Ovary (tissue), 9 donors: ENCODE data around the gene NREP. TPM values are rescaled to one million over a fixed set of nuclear protein-coding genes. Genes with fewer than 3 reads are reported as not detected.

Source experiments
- DNase-seq, 5 donors: peaks; one replicate each; pipeline ENCODE4 v3.0.0-alpha.2; 2019 to 2020
- H3K27ac ChIP-seq, 2 donors: fragments of 200-600 bp; one replicate each; pipeline versions ENCODE4 v1.5.1 to v1.8.0; 2019 to 2022
- H3K27me3 ChIP-seq: fragments of 200-600 bp; one replicate; pipeline ENCODE4 v1.8.0; 2022
- H3K36me3 ChIP-seq: fragments of 200-600 bp; sonication (generic); one replicate; pipeline ENCODE4 v1.5.1; 2019
- H3K4me1 ChIP-seq: one replicate; pipeline ENCODE4 v1.8.1; 2013; ENCODE audit warnings: mild to moderate bottlenecking, moderate library complexity; ENCODE audit not compliant: insufficient read depth
- H3K4me3 ChIP-seq: fragments of 200-600 bp; sonication (generic); one replicate; pipeline ENCODE4 v1.5.1; 2017
- H3K9me3 ChIP-seq, 2 donors: fragments of 200-600 bp in 1 of 2; sonication (generic) in 1 of 2; one replicate each; pipeline versions ENCODE4 v1.5.1 to v1.8.1; 2013 to 2019; ENCODE audit warnings: mild to moderate bottlenecking in 1 of 2, moderate library complexity in 1 of 2
- CTCF ChIP-seq, 3 donors: fragments of 450-650 bp in 2 of 3; fragments of 200-600 bp in 1 of 3; IDR thresholded peaks; one replicate each; pipeline versions ENCODE4 v1.5.1 to v1.8.0; 2016 to 2022; ENCODE audit warnings: antibody characterized with exemption in 3 of 3, mild to moderate bottlenecking in 1 of 3
- EP300 ChIP-seq: sonication (generic); formaldehyde crosslinking; IDR thresholded peaks from one replicate; pipeline ENCODE4 v1.6.1; 2017; ENCODE audit warnings: antibody characterized with exemption
- POLR2A ChIP-seq: fragments of 450-650 bp; IDR thresholded peaks from one replicate; pipeline ENCODE4 v1.6.1; 2017; ENCODE audit warnings: antibody characterized with exemption, mild to moderate bottlenecking, moderate library complexity
- WGBS, 3 donors: extraction: QIAGEN DNeasy Blood & Tissue Kit in 1 of 3; methylation state at CpG; one replicate each; pipeline versions ENCODE4 v1.1.5 to v1.1.7; 2013 to 2017; 5-methylcytosine and 5-hydroxymethylcytosine counted together
- intact Hi-C, 4 donors: fragments of 100-400 bp; cut with DNase I; formaldehyde crosslinking; loops; one replicate each; pipeline versions ENCODE4 v1.11.0 to v1.15.1; 2022 to 2023
- polyA plus RNA-seq, 2 donors: library from polyadenylated mRNA; stranded (reverse); fragments of 200-250 nt in 1 of 2; fragments of 350-450 nt in 1 of 2; fragmentation: Illumina TruSeq in 1 of 2; extraction: RNeasy Lipid Tissue Mini Kit (QIAGEN cat#74804) in 1 of 2; gene quantifications; one replicate each; pipeline ENCODE4 v1.2.3, GENCODE V29; 2013 to 2014
- total RNA-seq, 7 donors: library from RNA; depleted of rRNA in 2 of 7; stranded (reverse); fragments of >200 nt in 2 of 7; fragmentation: NEBNext Ultra II Directional in 3 of 7; extraction: Animal tissue kit (Norgen Biotek cat#: 25700) in 3 of 7; gene quantifications; one replicate each; pipeline versions ENCODE4 v1.1.0 to v1.2.4, GENCODE V29; 2016 to 2023
- donor health status: DM: no; HTN: no; CAD: no; lungs with moderate emphysema.
- donor health status: DM: no; HTN: no; CAD: no.
- donor health status: Bipolar disorder and iron deficiency.
- donor health status: DM: yes; HTN: yes; CAD: no.
- donor health status: DM: no; HTN: no; CAD: no.
- donor health status: DM: yes; HTN: yes; CAD: no.

The NREP gene
- total and polyA plus RNA-seq, 9 donors: 17.0 to 129 (median 31.2) TPM

GRCh38 chr5:111742177-111742994, 14.6 kb downstream of the NREP start:
- Histone ChIP-seq H3K27ac (peak overlapping the region in 1 of 2 donors; percentile 26), H3K4me1 (peaks cover 4% of the 10 kb centered on the region), H3K9me3 (no peaks in the 10 kb centered on the region), H3K27me3 (no peaks in the 10 kb centered on the region), H3K36me3 (no peaks in the 10 kb centered on the region), H3K4me3 (peak overlapping the region; percentile 13)
- WGBS, 3 donors: 2 to 4% (median 4%) methylated on average over 10 of the region's 10 CpGs
- intact Hi-C loops: no loop called here
- DNase-seq: peak; percentile 26 to 61 (median 59)
- TF ChIP-seq EP300 (no peak), POLR2A (no peak), CTCF (IDR thresholded peaks at IDR 0.05) (no peak)

GRCh38 chr5:111741278-111741677, 15.7 kb downstream of the NREP start:
- H3K4me1 ChIP-seq: peaks cover 4% of the 10 kb centered on the region

GRCh38 chr5:111739416-111739815, 17.6 kb downstream of the NREP start:
- Histone ChIP-seq H3K27ac (no peak overlapping the region), H3K27me3 (no peaks in the 10 kb centered on the region), H3K36me3 (no peaks in the 10 kb centered on the region), H3K4me3 (no peak overlapping the region), H3K4me1 (peaks cover 4% of the 10 kb centered on the region), H3K9me3 (no peaks in the 10 kb centered on the region)
- 78 to 85% (median 83%) methylated on average over 3 of the region's 3 CpGs for WGBS, 3 donors
- DNase-seq: no peak
- intact Hi-C loops: no loop called here
- TF ChIP-seq EP300 (no peak), POLR2A (no peak), CTCF (IDR thresholded peaks at IDR 0.05) (no peak)

More at GRCh38 chr5:111741278-111741677, 15.7 kb downstream of the NREP start:
- Histone ChIP-seq H3K9me3 (no peaks in the 10 kb centered on the region), H3K27ac (no peak overlapping the region), H3K4me3 (no peak overlapping the region), H3K36me3 (no peaks in the 10 kb centered on the region), H3K27me3 (no peaks in the 10 kb centered on the region)
- no peak for DNase-seq
- WGBS, 3 donors: 72 to 88% (median 74%) methylated on average over 3 of the region's 3 CpGs
- TF ChIP-seq EP300 (no peak), CTCF (IDR thresholded peaks at IDR 0.05) (no peak), POLR2A (no peak)
- intact Hi-C loops: no loop called here

- Histone ChIP-seq H3K4me3 (no peak overlapping the region), H3K9me3 (no peaks in the 10 kb centered on the region), H3K27me3 (no peaks in the 10 kb centered on the region), H3K36me3 (no peaks in the 10 kb centered on the region), H3K4me1 (peaks cover 8% of the 10 kb centered on the region), H3K27ac (no peak overlapping the region)
- TF ChIP-seq EP300 (no peak), POLR2A (no peak), CTCF (IDR thresholded peaks at IDR 0.05) (no peak)
- 73 to 75% (median 73%) methylated on average over 5 of the region's 5 CpGs for WGBS, 3 donors
- intact Hi-C loops: no loop called here
- no peak for DNase-seq
Measured at GRCh38 chr5:111738118-111738517, 18.9 kb downstream of the NREP start.
